Lower leg skin (tissue), 3 donors: ENCODE measurements around the gene MOK.

ENCODE experiments used
- POLR2A ChIP-seq, 2 donors: fragments of 450-650 bp; IDR thresholded peaks; one replicate each; pipeline ENCODE4 v1.6.1; 2016 to 2017; ENCODE audit warnings: antibody characterized with exemption in 2 of 2, mild to moderate bottlenecking in 1 of 2, moderate library complexity in 1 of 2
- TF ChIP-seq, protein P1 (sequence below), 3 donors: fragments of 450-650 bp; IDR thresholded peaks; one replicate each; pipeline ENCODE4 v1.5.1; 2016; ENCODE audit warnings: antibody characterized with exemption in 3 of 3, mild to moderate bottlenecking in 3 of 3, moderate library complexity in 2 of 3

DNA sequence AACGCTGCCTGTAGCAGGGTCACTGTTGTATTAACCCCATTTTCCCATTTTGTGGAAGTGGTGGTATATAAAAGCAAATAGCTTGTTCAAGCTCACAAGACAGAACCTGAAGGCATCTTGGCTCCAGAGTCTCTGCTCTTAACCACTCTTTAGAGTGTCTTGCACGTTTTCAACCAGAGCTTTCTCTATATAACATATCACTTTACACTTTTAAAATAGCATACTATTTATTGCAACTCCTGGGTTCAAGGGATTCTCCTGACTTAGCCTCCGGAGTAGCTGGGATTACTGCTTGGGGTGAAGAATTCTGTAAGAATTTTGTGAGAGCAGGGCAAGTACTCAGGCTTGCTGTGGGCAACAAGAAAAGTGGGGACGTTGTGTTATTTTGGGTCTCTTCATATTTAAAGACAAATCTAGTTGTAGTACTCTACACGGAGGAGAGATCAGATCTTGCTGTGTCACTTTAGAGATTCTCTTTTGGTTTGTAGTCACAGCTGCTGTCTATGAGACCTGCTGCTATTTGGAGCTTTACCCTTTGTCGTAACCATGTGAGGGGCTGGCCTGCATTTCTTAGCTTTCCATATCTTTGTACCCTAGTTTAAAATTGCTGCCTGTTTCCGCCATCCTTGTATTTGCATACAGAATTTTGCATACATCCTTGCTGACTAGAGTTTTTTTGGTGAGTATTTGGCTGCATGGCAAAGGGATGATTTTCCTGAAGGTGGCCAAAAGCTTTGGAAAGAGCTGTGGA lies 124.5 kb downstream of the MOK start:
- TF ChIP-seq, protein P1, sequence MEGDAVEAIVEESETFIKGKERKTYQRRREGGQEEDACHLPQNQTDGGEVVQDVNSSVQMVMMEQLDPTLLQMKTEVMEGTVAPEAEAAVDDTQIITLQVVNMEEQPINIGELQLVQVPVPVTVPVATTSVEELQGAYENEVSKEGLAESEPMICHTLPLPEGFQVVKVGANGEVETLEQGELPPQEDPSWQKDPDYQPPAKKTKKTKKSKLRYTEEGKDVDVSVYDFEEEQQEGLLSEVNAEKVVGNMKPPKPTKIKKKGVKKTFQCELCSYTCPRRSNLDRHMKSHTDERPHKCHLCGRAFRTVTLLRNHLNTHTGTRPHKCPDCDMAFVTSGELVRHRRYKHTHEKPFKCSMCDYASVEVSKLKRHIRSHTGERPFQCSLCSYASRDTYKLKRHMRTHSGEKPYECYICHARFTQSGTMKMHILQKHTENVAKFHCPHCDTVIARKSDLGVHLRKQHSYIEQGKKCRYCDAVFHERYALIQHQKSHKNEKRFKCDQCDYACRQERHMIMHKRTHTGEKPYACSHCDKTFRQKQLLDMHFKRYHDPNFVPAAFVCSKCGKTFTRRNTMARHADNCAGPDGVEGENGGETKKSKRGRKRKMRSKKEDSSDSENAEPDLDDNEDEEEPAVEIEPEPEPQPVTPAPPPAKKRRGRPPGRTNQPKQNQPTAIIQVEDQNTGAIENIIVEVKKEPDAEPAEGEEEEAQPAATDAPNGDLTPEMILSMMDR (IDR thresholded peaks at IDR 0.05): no peak
- TF ChIP-seq POLR2A (IDR thresholded peaks at IDR 0.05): no peak
